Activated CD4-positive, CD25-positive, alpha-beta regulatory T cell (primary cell): ENCODE measurements around the gene EGFR.

Source experiments
- DNase-seq, 4 experiments: peaks; one replicate each; lab custom pipeline; 2025; lab: John Stamatoyannopoulos, UW

Gene EGFR

GRCh38 chr7:55127622-55128081 is 108.8 kb downstream of the EGFR start:
- DNase-seq, result no peak

GRCh38 chr7:55128693-55129394 is 110.0 kb downstream of the EGFR start:
- DNase-seq, result no peak

GRCh38 chr7:55129541-55130394 is 111.0 kb downstream of the EGFR start:
- DNase-seq, result no peak

GRCh38 chr7:55130395-55131141 is 111.8 kb downstream of the EGFR start:
- no peak for DNase-seq

GRCh38 chr7:55131142-55131929 is 112.5 kb downstream of the EGFR start:
- no peak for DNase-seq

- DNase-seq, result no peak
These were observed 113.7 kb downstream of the EGFR start for GRCh38 chr7:55132550-55132889.

- DNase-seq, result no peak
These were observed 114.2 kb downstream of the EGFR start for GRCh38 chr7:55132890-55133551.

- no peak for DNase-seq
These were observed 115.0 kb downstream of the EGFR start for GRCh38 chr7:55133630-55134358.

- DNase-seq, result no peak
These were observed 115.5 kb downstream of the EGFR start for GRCh38 chr7:55134359-55134725.

- no peak for DNase-seq
These were observed 116.0 kb downstream of the EGFR start for GRCh38 chr7:55134786-55135185.

- no peak for DNase-seq
These were observed 116.6 kb downstream of the EGFR start for GRCh38 chr7:55135462-55135861.

- DNase-seq, result no peak
These were observed 119.8 kb downstream of the EGFR start for GRCh38 chr7:55138663-55139062.

- DNase-seq, result no peak
These were observed 121.6 kb downstream of the EGFR start for GRCh38 chr7:55140221-55140940.

GRCh38 chr7:55140941-55141278 is 122.1 kb downstream of the EGFR start:
- no peak for DNase-seq

GRCh38 chr7:55142919-55143600 is 124.2 kb downstream of the EGFR start:
- no peak for DNase-seq

GRCh38 chr7:55144333-55145317 is 125.8 kb downstream of the EGFR start:
- DNase-seq, result no peak

- DNase-seq, result no peak
These were observed 126.8 kb downstream of the EGFR start for GRCh38 chr7:55145606-55146005.

- DNase-seq, result no peak
These were observed 128.3 kb downstream of the EGFR start for GRCh38 chr7:55147101-55147500.
